GM21786 (cell line): ENCODE data around the gene CDKN2D.

ENCODE experiments used
- ATAC-seq: cut with Tn5 transposase; IDR thresholded peaks from one replicate; pipeline ENCODE4 v1.9.1; 2021; ENCODE audit not compliant: unreplicated experiment

Gene CDKN2D

GRCh38 chr19:10568826-10569651 is at the start of gene CDKN2D:
CDKN2D (minus strand) TSS chr19:10568979; CDS start chr19:10568653, 326 bp downstream.
- peak; percentile 67 for ATAC-seq

DNA sequence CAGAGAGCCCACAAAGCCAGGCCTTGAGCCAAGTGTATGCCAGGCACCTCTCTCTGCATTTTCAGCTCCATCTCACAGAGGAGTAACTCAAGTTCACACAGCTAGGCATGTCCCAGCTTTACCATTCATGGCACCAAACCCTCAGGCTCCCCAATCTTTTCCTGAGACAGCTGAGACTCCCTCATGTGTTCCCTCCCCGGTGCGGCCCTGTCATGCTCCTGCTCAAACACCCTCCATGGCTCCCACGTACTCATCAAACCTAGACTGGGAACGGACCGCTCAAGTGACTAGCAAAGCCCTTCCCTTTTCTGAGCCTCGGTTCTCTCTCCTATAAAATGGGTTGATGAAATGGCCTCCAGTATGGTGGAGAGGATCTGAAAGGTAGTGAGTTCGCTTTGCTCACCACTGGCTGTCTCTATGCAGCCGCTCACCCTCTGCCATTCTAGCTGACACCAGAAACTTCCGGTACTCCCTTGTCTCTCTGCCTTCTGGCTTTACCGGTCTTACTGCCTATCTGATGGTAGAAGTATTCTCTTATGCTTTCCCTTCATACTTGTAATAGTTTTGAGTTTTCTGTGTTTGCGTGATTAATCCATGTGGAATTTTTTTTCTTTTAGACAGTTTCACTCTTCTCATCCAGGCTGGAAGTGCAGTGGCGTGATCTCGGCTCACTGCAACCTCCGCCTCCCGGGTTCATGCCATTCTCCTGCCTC is 48.8 kb upstream of the CDKN2D start:
- no peak for ATAC-seq

GRCh38 chr19:10615429-10616023 is 46.7 kb upstream of the CDKN2D start:
- no peak for ATAC-seq

- ATAC-seq = no peak
These were observed 43.8 kb upstream of the CDKN2D start for GRCh38 chr19:10612499-10613119.

DNA sequence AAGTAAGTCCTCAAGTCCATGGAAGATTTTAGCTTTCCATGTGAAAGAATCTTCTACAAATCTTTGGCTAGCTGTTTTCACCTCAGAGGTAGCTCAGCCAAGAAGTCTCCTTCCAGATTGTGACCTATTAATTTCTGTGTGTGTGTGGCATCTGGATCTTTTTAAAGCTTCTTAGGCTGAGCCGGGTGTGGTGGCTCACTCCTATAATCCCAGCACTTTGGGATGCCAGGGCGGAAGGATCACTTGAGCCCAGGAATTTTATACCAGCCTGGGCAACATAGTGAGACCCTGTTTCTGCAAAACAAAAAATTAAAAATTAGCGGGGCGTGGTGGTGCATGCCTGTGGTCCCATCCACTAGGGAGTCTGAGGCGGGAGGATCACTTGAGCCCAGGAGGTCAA is 43.1 kb upstream of the CDKN2D start:
- no peak for ATAC-seq

- ATAC-seq = no peak
These were observed 35.7 kb upstream of the CDKN2D start for GRCh38 chr19:10604460-10604980.

DNA sequence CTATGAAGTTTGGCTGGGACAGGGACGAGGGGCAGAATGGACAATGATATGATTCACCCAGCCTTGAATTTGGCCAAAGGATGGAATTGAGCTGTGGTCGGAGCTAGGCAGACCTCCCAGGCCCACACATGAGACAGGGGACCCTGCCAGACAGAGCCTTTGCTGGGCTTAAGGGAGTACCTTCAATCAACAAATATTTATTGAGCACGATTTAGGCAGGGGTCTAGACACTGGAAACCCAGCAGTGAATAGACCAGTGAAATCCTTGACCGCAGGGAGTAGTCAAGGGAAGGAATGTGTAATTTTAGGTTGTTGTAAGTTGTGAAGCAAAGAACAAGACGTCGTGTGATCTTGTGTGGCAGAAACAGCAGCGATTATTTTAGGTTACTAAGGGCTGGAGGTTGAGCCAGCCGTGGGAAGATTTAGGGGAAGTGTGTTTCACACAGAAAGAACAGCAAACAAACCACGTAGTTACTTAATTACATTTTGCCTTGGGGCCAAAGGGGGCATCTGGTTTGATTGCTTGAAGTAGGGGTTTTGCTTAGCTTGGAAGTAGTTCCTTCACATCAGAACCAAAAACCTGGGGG is 35.2 kb upstream of the CDKN2D start:
- no peak for ATAC-seq

- no peak for ATAC-seq
These were observed 34.5 kb upstream of the CDKN2D start for GRCh38 chr19:10603084-10603872.

DNA sequence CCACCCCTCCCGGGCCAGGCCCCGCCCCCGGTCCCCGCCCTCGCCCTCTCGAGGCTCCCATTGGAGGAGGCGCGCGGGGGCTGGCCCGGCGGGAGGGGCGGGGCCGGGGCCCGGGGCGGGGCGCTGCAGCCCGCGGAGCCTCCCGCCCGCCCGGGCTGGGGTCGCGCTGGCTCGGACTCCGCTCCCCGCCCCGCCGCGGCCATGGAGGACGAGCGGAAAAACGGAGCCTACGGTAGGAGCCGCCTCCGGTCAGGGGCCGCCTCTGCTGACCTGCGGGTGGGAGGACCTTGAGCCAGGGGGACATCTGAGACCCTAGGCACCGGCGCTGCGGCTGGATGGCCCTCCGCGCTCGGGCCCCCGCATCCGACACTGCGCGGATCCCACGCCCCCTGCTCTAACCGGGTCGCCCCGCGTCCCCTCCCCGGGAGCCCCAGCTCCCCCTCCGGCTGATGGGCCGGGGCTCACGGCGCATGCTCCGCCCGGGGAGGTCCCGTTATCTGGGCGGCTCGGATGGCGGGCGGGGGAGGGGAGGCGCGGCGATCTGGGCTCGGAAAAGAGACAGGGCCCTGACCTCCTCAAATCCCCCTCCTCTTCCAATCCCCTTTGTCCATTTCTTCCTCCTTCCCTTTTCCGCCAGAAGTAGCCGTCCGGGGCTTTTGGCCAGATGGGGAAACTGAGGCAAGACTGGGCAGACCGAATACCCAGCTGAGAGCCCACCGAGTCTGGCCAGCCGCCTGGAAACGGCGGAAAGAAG is 33.7 kb upstream of the CDKN2D start:
- ATAC-seq = peak; percentile 33

- ATAC-seq = no peak
These were observed 33.2 kb upstream of the CDKN2D start for GRCh38 chr19:10601999-10602329.

DNA sequence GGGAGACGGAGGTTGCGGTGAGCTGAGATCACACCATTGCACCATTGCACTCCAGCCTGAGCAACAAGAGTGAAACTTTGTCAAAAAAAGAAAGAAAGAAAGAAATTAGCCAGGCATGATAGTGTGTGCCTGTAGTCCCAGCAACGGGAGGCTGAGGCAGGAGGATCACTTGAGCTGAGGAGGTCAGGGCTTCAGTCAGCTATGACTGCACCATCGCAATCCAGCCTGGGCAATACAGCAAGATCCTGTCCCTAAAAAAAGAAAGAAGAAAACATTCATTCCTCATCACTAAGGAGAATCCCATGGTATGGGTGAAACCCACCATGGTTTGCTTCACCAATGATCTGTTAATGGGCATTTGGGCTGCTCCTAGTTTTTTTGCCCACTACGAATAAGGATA is 31.4 kb upstream of the CDKN2D start:
- no peak for ATAC-seq

DNA sequence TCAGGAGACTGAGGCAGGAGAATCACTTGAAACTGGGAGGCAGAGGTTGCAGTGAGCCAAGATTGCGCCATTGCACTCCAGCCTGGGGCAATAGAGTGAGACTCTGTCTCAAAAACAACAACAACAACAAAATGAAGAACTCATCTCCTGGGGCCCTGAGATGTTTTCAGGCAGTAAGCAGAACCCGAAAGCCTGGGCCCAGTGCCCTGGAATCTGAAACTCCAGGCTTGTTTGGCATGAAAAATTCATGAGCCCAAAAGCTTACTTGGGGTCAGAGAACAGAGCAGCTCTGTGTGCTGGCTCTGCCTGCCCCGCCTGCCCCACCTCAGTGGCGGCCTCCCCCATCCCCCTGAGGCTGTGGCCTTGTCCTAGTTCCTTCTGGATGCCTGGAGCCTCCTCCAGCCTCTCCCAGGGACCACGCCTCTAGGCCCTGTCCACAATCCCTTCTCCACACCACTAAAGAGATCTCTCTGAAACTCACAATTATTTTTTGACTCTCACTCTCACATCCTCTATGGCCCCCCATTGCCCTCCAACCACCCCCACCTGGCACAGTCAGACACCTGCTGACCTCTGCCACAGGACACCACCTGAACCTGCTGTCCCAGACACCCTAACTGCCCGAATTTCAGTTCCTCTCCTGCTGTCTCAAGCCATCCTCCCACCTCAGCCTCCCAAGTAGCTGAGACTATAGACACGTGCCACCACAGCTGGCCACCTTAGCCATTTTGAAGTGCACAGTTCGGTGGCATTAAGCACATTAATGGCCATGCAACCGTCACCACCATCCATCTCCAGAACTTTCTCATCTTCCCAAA is 25.2 kb upstream of the CDKN2D start:
- peak; percentile 62 for ATAC-seq

DNA sequence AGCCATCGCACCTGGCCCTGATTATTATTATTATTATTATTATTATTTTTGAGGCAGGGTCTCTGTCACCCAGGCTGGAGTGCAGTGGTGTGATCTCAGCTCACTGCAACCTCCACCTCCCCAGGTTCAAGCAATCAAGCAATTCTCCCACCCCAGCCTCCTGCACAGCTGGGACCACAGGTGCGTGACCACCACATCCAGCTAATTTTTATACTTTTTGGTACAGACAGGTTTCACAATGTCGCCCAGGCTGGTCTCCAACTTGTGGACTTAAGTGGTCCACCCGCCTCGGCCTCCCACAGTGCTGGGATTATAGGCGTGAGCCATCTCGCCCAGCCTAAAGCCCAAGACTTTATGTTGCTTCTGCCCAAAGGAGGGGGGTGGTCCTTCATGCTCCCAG is 24.4 kb upstream of the CDKN2D start:
- ATAC-seq = no peak

DNA sequence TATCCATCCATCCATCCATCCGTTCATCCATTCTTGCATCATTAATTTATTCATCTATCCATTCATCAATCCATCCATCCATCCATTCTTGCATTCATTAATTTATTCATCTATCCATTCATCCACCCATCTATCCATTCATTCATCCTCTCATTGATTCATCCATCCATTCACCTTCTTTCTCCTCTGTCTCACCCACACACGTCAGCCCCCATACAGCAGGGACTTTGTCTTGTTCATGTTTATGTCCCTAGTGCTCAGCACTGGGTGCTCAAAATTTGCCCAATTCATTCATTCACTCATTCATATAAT is 19.0 kb upstream of the CDKN2D start:
- no peak for ATAC-seq

- ATAC-seq = no peak
These were observed 18.5 kb upstream of the CDKN2D start, which contains the start of gene AP1M2 for GRCh38 chr19:10587022-10587838. AP1M2 (minus strand) TSS chr19:10587312; CDS start chr19:10587231, 81 bp downstream.

DNA sequence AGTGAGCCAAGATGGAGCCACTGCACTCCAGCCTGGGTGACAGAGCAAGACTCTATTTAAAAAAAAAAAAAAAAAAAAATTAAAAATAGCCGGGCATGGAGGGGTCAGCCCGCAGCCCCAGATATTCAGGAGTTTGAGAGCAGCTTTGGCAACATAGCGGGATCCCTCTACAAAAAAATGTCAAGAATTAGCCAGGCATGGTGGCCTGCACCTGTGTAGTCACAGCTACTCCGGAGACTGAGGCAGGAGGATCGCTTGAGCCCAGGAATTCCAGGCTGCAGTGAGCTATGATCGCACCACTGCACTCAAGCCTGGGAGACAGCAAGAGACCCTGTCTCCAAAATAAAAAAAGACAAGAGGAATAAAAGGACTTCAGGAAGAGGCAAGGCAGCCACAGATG is 17.6 kb upstream of the CDKN2D start:
- no peak for ATAC-seq

DNA sequence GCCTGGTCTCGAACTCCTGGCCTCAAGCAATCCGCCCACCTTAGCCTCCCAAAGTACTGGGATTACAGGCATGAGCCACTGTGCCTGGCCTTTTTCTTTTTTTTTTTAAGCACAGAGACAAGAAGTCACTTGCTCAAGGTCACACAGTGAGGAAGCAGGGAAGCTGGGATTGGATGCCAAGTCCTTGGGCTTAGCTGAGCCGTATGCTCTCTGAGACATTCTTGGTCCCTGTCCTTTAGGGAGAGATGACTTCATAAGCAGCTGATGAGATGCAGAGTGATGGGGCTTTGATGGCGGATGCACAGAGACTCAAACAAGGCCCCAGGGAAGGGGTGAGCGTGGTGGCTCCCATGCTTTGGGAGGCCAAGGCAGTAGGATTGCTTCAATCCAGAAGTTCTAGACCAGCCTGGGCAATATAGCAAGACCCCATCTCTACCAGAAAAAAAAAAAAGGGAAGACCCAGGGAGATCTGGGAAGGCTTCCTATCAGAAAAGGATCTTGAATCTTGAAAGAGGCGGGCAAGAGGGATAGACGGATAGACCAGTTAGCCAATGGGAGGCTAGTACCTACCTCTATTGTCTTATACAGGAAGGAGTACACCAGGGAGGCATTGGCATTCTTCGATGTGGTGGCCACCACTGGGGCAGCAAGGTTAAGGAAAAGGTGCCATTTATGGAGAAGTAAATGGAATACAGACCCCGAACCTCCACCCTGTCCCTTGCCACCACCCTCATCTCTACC is 14.4 kb upstream of the CDKN2D start:
- no peak for ATAC-seq
